SJCRH30 (cell line): ENCODE measurements around the gene RPL32. TPM values are rescaled to one million over a fixed set of nuclear protein-coding genes. Genes with fewer than 3 reads are reported as not detected.
"Not testable (repeated sequence)": the region's sequence is repeated elsewhere in the genome, so short reads cannot be mapped to it uniquely, and the experiment has no call there.

Experiments used
- DNase-seq, 2 experiments: peaks; one replicate each; pipeline ENCODE4 v3.0.0-alpha.2; 2015 to 2020
- H3K27ac ChIP-seq: fragments of 250-450 bp; sonication (Bioruptor Pico); 2 replicates; pipeline ENCODE4 v1.5.1; 2020; ENCODE audit warnings: mild to moderate bottlenecking, moderate library complexity
- H3K27me3 ChIP-seq: fragments of 250-450 bp; sonication (Bioruptor Pico); 2 replicates; pipeline ENCODE4 v1.5.1; 2020; ENCODE audit warnings: mild to moderate bottlenecking, moderate library complexity
- H3K36me3 ChIP-seq: fragments of 250-450 bp; sonication (Bioruptor Pico); 2 replicates; pipeline ENCODE4 v1.5.1; 2020; ENCODE audit warnings: mild to moderate bottlenecking, moderate library complexity
- H3K4me1 ChIP-seq: fragments of 250-450 bp; sonication (Bioruptor Pico); 2 replicates; pipeline ENCODE4 v1.5.1; 2020; ENCODE audit warnings: mild to moderate bottlenecking, moderate library complexity
- H3K4me3 ChIP-seq: fragments of 250-450 bp; sonication (Bioruptor Pico); 2 replicates; pipeline ENCODE4 v1.5.1; 2020; ENCODE audit warnings: mild to moderate bottlenecking, moderate library complexity
- H3K9me3 ChIP-seq: fragments of 250-450 bp; sonication (Bioruptor Pico); replicated peaks from 2 replicates; pipeline ENCODE4 v1.5.1; 2020; ENCODE audit warnings: mild to moderate bottlenecking, moderate library complexity
- total RNA-seq: library from RNA; depleted of rRNA; stranded (reverse); fragments of >200 nt; shearing (Covaris generic); gene quantifications from 2 replicates; pipeline ENCODE4 v1.2.3, GENCODE V29; 2014; rRNA removed

The RPL32 gene
- total RNA-seq, result 3,652 and 3,665 TPM in 2 replicates

- Histone ChIP-seq H3K4me1 (peaks cover 8% of the 10 kb centered on the region), H3K27me3 (no peaks in the 10 kb centered on the region), H3K36me3 (peaks cover 45% of the 10 kb centered on the region), H3K27ac (peak within 1 kb of the TSS; percentile 98), H3K9me3 (no peaks in the 10 kb centered on the region), H3K4me3 (peak within 1 kb of the TSS; percentile 96)
- peak; percentile 88 to 96 for DNase-seq
These were observed at the start of gene RPL32 for GRCh38 chr3:12841149-12841969. TSS of gene RPL32 (minus strand) at chr3:12841565. CDS start at chr3:12840237, 1,328 bp downstream.

- no peaks in the 10 kb centered on the region for H3K9me3 ChIP-seq
- H3K36me3 ChIP-seq, result no peaks in the 10 kb centered on the region
- peaks cover 18% of the 10 kb centered on the region; the same call in 1 of the 2 replicates for H3K27me3 ChIP-seq
- no peak overlapping the region for H3K4me3 ChIP-seq
- DNase-seq, result no peak
- no peak overlapping the region for H3K27ac ChIP-seq
- H3K4me1 ChIP-seq, result no peaks in the 10 kb centered on the region
These were observed 49.4 kb upstream of the RPL32 start for GRCh38 chr3:12890610-12891390.

- Histone ChIP-seq H3K36me3 (no peaks in the 10 kb centered on the region), H3K4me3 (no peak overlapping the region), H3K27me3 (peaks cover 18% of the 10 kb centered on the region; the same call in 1 of the 2 replicates), H3K9me3 (no peaks in the 10 kb centered on the region), H3K27ac (no peak overlapping the region), H3K4me1 (no peaks in the 10 kb centered on the region)
- DNase-seq, result no peak
These were observed 45.4 kb upstream of the RPL32 start for GRCh38 chr3:12886736-12887135.

GRCh38 chr3:12886106-12886679 is 44.8 kb upstream of the RPL32 start:
- Histone ChIP-seq H3K4me3 (no peak overlapping the region), H3K27ac (no peak overlapping the region), H3K4me1 (no peaks in the 10 kb centered on the region), H3K27me3 (peaks cover 18% of the 10 kb centered on the region; the same call in 1 of the 2 replicates), H3K36me3 (no peaks in the 10 kb centered on the region), H3K9me3 (no peaks in the 10 kb centered on the region)
- DNase-seq, result no peak

GRCh38 chr3:12885583-12885930 is 44.2 kb upstream of the RPL32 start:
- DNase-seq, result peak; percentile 27 to 65
- Histone ChIP-seq H3K27ac (no peak overlapping the region), H3K9me3 (no peaks in the 10 kb centered on the region), H3K4me3 (no peak overlapping the region), H3K4me1 (no peaks in the 10 kb centered on the region), H3K36me3 (no peaks in the 10 kb centered on the region), H3K27me3 (peaks cover 18% of the 10 kb centered on the region)

- peaks cover 17% of the 10 kb centered on the region for H3K27me3 ChIP-seq
- no peak overlapping the region for H3K27ac ChIP-seq
- H3K4me3 ChIP-seq, result no peak overlapping the region
- H3K36me3 ChIP-seq, result no peaks in the 10 kb centered on the region
- no peak for DNase-seq
- H3K9me3 ChIP-seq, result no peaks in the 10 kb centered on the region
- H3K4me1 ChIP-seq, result no peaks in the 10 kb centered on the region
These were observed 43.6 kb upstream of the RPL32 start for GRCh38 chr3:12884790-12885582.

GRCh38 chr3:12884186-12884680 is 42.9 kb upstream of the RPL32 start:
- H3K27me3 ChIP-seq, result peaks cover 12% of the 10 kb centered on the region
- peak; percentile 50 to 55 for DNase-seq
- no peak overlapping the region for H3K4me3 ChIP-seq
- H3K4me1 ChIP-seq, result no peaks in the 10 kb centered on the region
- H3K27ac ChIP-seq, result no peak overlapping the region
- no peaks in the 10 kb centered on the region for H3K9me3 ChIP-seq
- H3K36me3 ChIP-seq, result no peaks in the 10 kb centered on the region

- DNase-seq, result no peak
- Histone ChIP-seq H3K36me3 (no peaks in the 10 kb centered on the region), H3K27me3 (no peaks in the 10 kb centered on the region; the same call in 1 of the 2 replicates), H3K9me3 (no peaks in the 10 kb centered on the region), H3K4me3 (no peak overlapping the region), H3K4me1 (no peaks in the 10 kb centered on the region), H3K27ac (no peak overlapping the region)
These were observed 41.3 kb upstream of the RPL32 start for GRCh38 chr3:12882336-12883310.

GRCh38 chr3:12881858-12882257 is 40.5 kb upstream of the RPL32 start:
- not testable (repeated sequence) for H3K4me3 ChIP-seq, DNase-seq, H3K4me1 ChIP-seq

GRCh38 chr3:12879191-12879815 is 37.9 kb upstream of the RPL32 start:
- H3K27me3 ChIP-seq, result no peaks in the 10 kb centered on the region; the same call in 1 of the 2 replicates
- no peaks in the 10 kb centered on the region for H3K4me1 ChIP-seq
- H3K4me3 ChIP-seq, result no peak overlapping the region
- H3K27ac ChIP-seq, result no peak overlapping the region
- no peaks in the 10 kb centered on the region for H3K9me3 ChIP-seq
- DNase-seq, result no peak
- H3K36me3 ChIP-seq, result no peaks in the 10 kb centered on the region

More at GRCh38 chr3:12881858-12882257, 40.5 kb upstream of the RPL32 start:
- H3K27me3 ChIP-seq, H3K9me3 ChIP-seq, H3K27ac ChIP-seq, H3K36me3 ChIP-seq: not testable (repeated sequence)

- not testable (repeated sequence) for H3K4me3 ChIP-seq, H3K27ac ChIP-seq, H3K4me1 ChIP-seq, H3K9me3 ChIP-seq, H3K36me3 ChIP-seq, H3K27me3 ChIP-seq, DNase-seq
These were observed 37.4 kb upstream of the RPL32 start for GRCh38 chr3:12878758-12879157.

GRCh38 chr3:12878141-12878574 is 36.8 kb upstream of the RPL32 start:
- no peak for DNase-seq
- Histone ChIP-seq H3K27me3 (no peaks in the 10 kb centered on the region; the same call in none of the 2 replicates), H3K4me3 (no peak overlapping the region), H3K27ac (no peak overlapping the region), H3K9me3 (no peaks in the 10 kb centered on the region), H3K4me1 (no peaks in the 10 kb centered on the region), H3K36me3 (no peaks in the 10 kb centered on the region)

- Histone ChIP-seq H3K4me1 (no peaks in the 10 kb centered on the region), H3K4me3 (no peak overlapping the region), H3K36me3 (no peaks in the 10 kb centered on the region), H3K27ac (no peak overlapping the region), H3K27me3 (peaks cover 4% of the 10 kb centered on the region), H3K9me3 (no peaks in the 10 kb centered on the region)
- no peak for DNase-seq
These were observed 35.7 kb upstream of the RPL32 start for GRCh38 chr3:12877040-12877439.
